Measurements from ENCODE around the gene SEPHS1.
"Not testable (repeated sequence)": the region's sequence is repeated elsewhere in the genome, so short reads cannot be mapped to it uniquely, and the experiment has no call there.

Gene SEPHS1

GRCh38 chr10:13348216-13349017 is at the start of gene SEPHS1:
Gene SEPHS1, minus strand, starts transcription at chr10:13348293. Its CDS starts 3,343 bp downstream, at chr10:13344950.
- peak; percentile 85 for ATAC-seq
- peaks cover 49% of the 10 kb centered on the region for H3K4me1 Mint-ChIP-seq
- H3K9me3 Mint-ChIP-seq, result no peaks in the 10 kb centered on the region

GRCh38 chr10:13397052-13397451 is 49.0 kb upstream of the SEPHS1 start:
- no peak for DNase-seq (ENCODE audit: low spot score in 2 of 2)
- no peak overlapping the region for H3K4me3 Mint-ChIP-seq
- no peaks in the 10 kb centered on the region for H3K36me3 Mint-ChIP-seq
- H3K9me3 Mint-ChIP-seq, result no peaks in the 10 kb centered on the region
- ATAC-seq, result no peak
- no peak overlapping the region for H3K27ac Mint-ChIP-seq
- H3K4me1 Mint-ChIP-seq, result no peaks in the 10 kb centered on the region

More at GRCh38 chr10:13348216-13349017, at the start of gene SEPHS1:
- Mint-ChIP-seq H3K36me3 (peaks cover 32% of the 10 kb centered on the region), H3K27ac (peak within 1 kb of the TSS; percentile 80), H3K4me3 (peak within 1 kb of the TSS; percentile 82)
- peak; percentile 60 to 89 for DNase-seq (ENCODE audit: low spot score in 2 of 2)

GRCh38 chr10:13396369-13396768 is 48.3 kb upstream of the SEPHS1 start:
- H3K4me1 Mint-ChIP-seq, result no peaks in the 10 kb centered on the region
- no peak overlapping the region for H3K4me3 Mint-ChIP-seq
- DNase-seq (ENCODE audit: low spot score in 2 of 2), result no peak
- H3K27ac Mint-ChIP-seq, result no peak overlapping the region
- H3K36me3 Mint-ChIP-seq, result no peaks in the 10 kb centered on the region
- H3K9me3 Mint-ChIP-seq, result no peaks in the 10 kb centered on the region
- no peak for ATAC-seq

- no peak for DNase-seq (ENCODE audit: low spot score in 2 of 2)
- Mint-ChIP-seq H3K4me1 (no peaks in the 10 kb centered on the region), H3K9me3 (no peaks in the 10 kb centered on the region), H3K36me3 (no peaks in the 10 kb centered on the region), H3K27ac (no peak overlapping the region), H3K4me3 (no peak overlapping the region)
- no peak for ATAC-seq
These were observed 47.4 kb upstream of the SEPHS1 start for GRCh38 chr10:13395540-13395939.

GRCh38 chr10:13393640-13394039 is 45.5 kb upstream of the SEPHS1 start:
- H3K36me3 Mint-ChIP-seq, result no peaks in the 10 kb centered on the region
- DNase-seq (ENCODE audit: low spot score in 2 of 2), result no peak
- no peak overlapping the region for H3K4me3 Mint-ChIP-seq
- no peaks in the 10 kb centered on the region for H3K4me1 Mint-ChIP-seq
- no peak overlapping the region for H3K27ac Mint-ChIP-seq
- H3K9me3 Mint-ChIP-seq, result no peaks in the 10 kb centered on the region
- no peak for ATAC-seq

GRCh38 chr10:13392701-13393100 is 44.6 kb upstream of the SEPHS1 start:
- Mint-ChIP-seq H3K27ac (no peak overlapping the region), H3K9me3 (no peaks in the 10 kb centered on the region)

GRCh38 chr10:13390604-13391522 is 42.8 kb upstream of the SEPHS1 start:
- H3K4me1 Mint-ChIP-seq, result no peaks in the 10 kb centered on the region
- ATAC-seq, result no peak
- no peaks in the 10 kb centered on the region for H3K36me3 Mint-ChIP-seq
- no peak for DNase-seq (ENCODE audit: low spot score in 2 of 2)
- no peak overlapping the region for H3K4me3 Mint-ChIP-seq
- H3K27ac Mint-ChIP-seq, result no peak overlapping the region
- no peaks in the 10 kb centered on the region for H3K9me3 Mint-ChIP-seq

More at GRCh38 chr10:13392701-13393100, 44.6 kb upstream of the SEPHS1 start:
- ATAC-seq (no peak), DNase-seq (ENCODE audit: low spot score in 2 of 2) (no peak)
- Mint-ChIP-seq H3K4me1 (no peaks in the 10 kb centered on the region), H3K36me3 (no peaks in the 10 kb centered on the region), H3K4me3 (no peak overlapping the region)

- ATAC-seq, result no peak
- no peak for DNase-seq (ENCODE audit: low spot score in 2 of 2)
- Mint-ChIP-seq H3K9me3 (no peaks in the 10 kb centered on the region), H3K27ac (no peak overlapping the region), H3K36me3 (no peaks in the 10 kb centered on the region), H3K4me1 (no peaks in the 10 kb centered on the region), H3K4me3 (no peak overlapping the region)
These were observed 40.6 kb upstream of the SEPHS1 start for GRCh38 chr10:13388478-13389230.

- no peak for ATAC-seq
- no peaks in the 10 kb centered on the region for H3K9me3 Mint-ChIP-seq
- no peak overlapping the region for H3K4me3 Mint-ChIP-seq
- H3K36me3 Mint-ChIP-seq, result no peaks in the 10 kb centered on the region
- no peak for DNase-seq (ENCODE audit: low spot score in 2 of 2)
- no peak overlapping the region for H3K27ac Mint-ChIP-seq
- H3K4me1 Mint-ChIP-seq, result peaks cover 10% of the 10 kb centered on the region
These were observed 37.9 kb upstream of the SEPHS1 start for GRCh38 chr10:13386021-13386420.

GRCh38 chr10:13383399-13383761 is 35.3 kb upstream of the SEPHS1 start:
- Mint-ChIP-seq H3K36me3 (no peaks in the 10 kb centered on the region), H3K27ac (no peak overlapping the region), H3K9me3 (no peaks in the 10 kb centered on the region), H3K4me3 (peak overlapping the region; percentile 37), H3K4me1 (peaks cover 10% of the 10 kb centered on the region)
- ATAC-seq (no peak), DNase-seq (ENCODE audit: low spot score in 2 of 2) (no peak)

- Mint-ChIP-seq H3K4me1 (peaks cover 10% of the 10 kb centered on the region), H3K27ac (no peak overlapping the region), H3K9me3 (no peaks in the 10 kb centered on the region), H3K36me3 (no peaks in the 10 kb centered on the region), H3K4me3 (peak overlapping the region; percentile 37)
- ATAC-seq (no peak), DNase-seq (ENCODE audit: low spot score in 2 of 2) (no peak)
These were observed 34.8 kb upstream of the SEPHS1 start for GRCh38 chr10:13382703-13383398.

- not testable (repeated sequence) for H3K9me3 Mint-ChIP-seq; DNase-seq (ENCODE audit: low spot score in 2 of 2); H3K4me3 Mint-ChIP-seq; ATAC-seq; H3K36me3 Mint-ChIP-seq; H3K27ac Mint-ChIP-seq
- peaks cover 10% of the 10 kb centered on the region for H3K4me1 Mint-ChIP-seq
These were observed 31.0 kb upstream of the SEPHS1 start for GRCh38 chr10:13379061-13379460.

- no peak overlapping the region for H3K27ac Mint-ChIP-seq
- no peaks in the 10 kb centered on the region for H3K36me3 Mint-ChIP-seq
- no peak for DNase-seq (ENCODE audit: low spot score in 2 of 2)
- H3K9me3 Mint-ChIP-seq, result no peaks in the 10 kb centered on the region
- H3K4me3 Mint-ChIP-seq, result no peak overlapping the region
- H3K4me1 Mint-ChIP-seq, result no peaks in the 10 kb centered on the region
- no peak for ATAC-seq
These were observed 28.7 kb upstream of the SEPHS1 start for GRCh38 chr10:13376746-13377145.

GRCh38 chr10:13376297-13376696 is 28.2 kb upstream of the SEPHS1 start:
- H3K9me3 Mint-ChIP-seq, result no peaks in the 10 kb centered on the region
- H3K4me3 Mint-ChIP-seq, result no peak overlapping the region
- ATAC-seq, result no peak
- H3K27ac Mint-ChIP-seq, result no peak overlapping the region
- no peak for DNase-seq (ENCODE audit: low spot score in 2 of 2)
- no peaks in the 10 kb centered on the region for H3K36me3 Mint-ChIP-seq
- H3K4me1 Mint-ChIP-seq, result no peaks in the 10 kb centered on the region

GRCh38 chr10:13375791-13376190 is 27.7 kb upstream of the SEPHS1 start:
- H3K9me3 Mint-ChIP-seq, result no peaks in the 10 kb centered on the region
- H3K4me3 Mint-ChIP-seq, result no peak overlapping the region
- ATAC-seq, result no peak
- H3K36me3 Mint-ChIP-seq, result no peaks in the 10 kb centered on the region
- H3K27ac Mint-ChIP-seq, result no peak overlapping the region
- no peaks in the 10 kb centered on the region for H3K4me1 Mint-ChIP-seq
- no peak for DNase-seq (ENCODE audit: low spot score in 2 of 2)
